Liver (tissue), 9 donors: Measurements from ENCODE around the gene HSD11B1L. TPM values are rescaled to one million over a fixed set of nuclear protein-coding genes. Genes with fewer than 3 reads are reported as not detected.

Source experiments
- DNase-seq: peaks from one replicate; pipeline ENCODE4 v3.0.0-alpha.2; 2017; ENCODE audit warnings: low spot score
- H3K27ac ChIP-seq, 2 donors: one replicate each; pipeline ENCODE4 v1.7.0; 2013; ENCODE audit warnings: inconsistent platforms in 2 of 2, low read length in 2 of 2, control low read depth in 1 of 2, low read depth in 1 of 2, mild to moderate bottlenecking in 1 of 2
- H3K27me3 ChIP-seq, 4 donors: one replicate each; pipeline versions ENCODE4 v1.6.1 to v1.7.0; 2013; ENCODE audit warnings: low read length in 3 of 4, inconsistent platforms in 1 of 4, mild to moderate bottlenecking in 1 of 4, moderate library complexity in 1 of 4; ENCODE audit not compliant: control insufficient read depth in 4 of 4, insufficient read depth in 4 of 4
- H3K36me3 ChIP-seq, 4 donors: one replicate each; pipeline versions ENCODE4 v1.6.1 to v1.7.0; 2013; ENCODE audit warnings: low read length in 3 of 4, mild to moderate bottlenecking in 3 of 4, low read depth in 1 of 4, moderate library complexity in 1 of 4; ENCODE audit not compliant: control insufficient read depth in 4 of 4, insufficient read depth in 3 of 4
- H3K4me1 ChIP-seq, 4 donors: one replicate each; pipeline versions ENCODE4 v1.6.1 to v1.7.0; 2013; ENCODE audit warnings: low read length in 3 of 4, mild to moderate bottlenecking in 3 of 4, moderate library complexity in 1 of 4; ENCODE audit not compliant: control insufficient read depth in 4 of 4, insufficient read depth in 4 of 4
- H3K4me3 ChIP-seq, 3 donors: one replicate each; pipeline versions ENCODE4 v1.6.1 to v1.7.0; 2013; ENCODE audit warnings: low read length in 3 of 3, control low read depth in 1 of 3, low read depth in 1 of 3, mild to moderate bottlenecking in 1 of 3
- H3K9ac ChIP-seq, 2 donors: one replicate each; pipeline ENCODE4 v1.7.0; 2013; ENCODE audit warnings: low read length in 2 of 2, mild to moderate bottlenecking in 2 of 2, moderate library complexity in 2 of 2, control low read depth in 1 of 2, low read depth in 1 of 2
- H3K9me3 ChIP-seq, 4 donors: one replicate each; pipeline versions ENCODE4 v1.6.1 to v1.7.0; 2013; ENCODE audit warnings: low read length in 3 of 4; ENCODE audit not compliant: control insufficient read depth in 4 of 4
- EGR1 ChIP-seq, 2 donors: IDR thresholded peaks; 2 replicates each; pipeline ENCODE4 v1.6.1; 2016 to 2018; ENCODE audit warnings: antibody characterized with exemption in 2 of 2, low read depth in 2 of 2
- FOXA1 ChIP-seq: IDR thresholded peaks from 2 replicates; pipeline ENCODE4 v1.6.1; 2016; ENCODE audit warnings: antibody characterized with exemption
- GABPA ChIP-seq, 2 donors: IDR thresholded peaks in 1 of 2; conservative IDR thresholded peaks in 1 of 2; 2 replicates each; pipeline ENCODE4 v1.6.1; 2016; ENCODE audit warnings: antibody characterized with exemption in 2 of 2, mild to moderate bottlenecking in 1 of 2, moderate library complexity in 1 of 2
- HNF4A ChIP-seq, 2 donors: conservative IDR thresholded peaks; 2 replicates each; pipeline ENCODE4 v1.6.1; 2016; ENCODE audit warnings: antibody characterized with exemption in 2 of 2, mild to moderate bottlenecking in 2 of 2
- HNF4G ChIP-seq: IDR thresholded peaks from 2 replicates; pipeline ENCODE4 v1.6.1; 2016; ENCODE audit warnings: antibody characterized with exemption
- JUND ChIP-seq, 2 donors: IDR thresholded peaks; 2 replicates each; pipeline ENCODE4 v1.6.1; 2016; ENCODE audit warnings: antibody characterized with exemption in 2 of 2
- MAX ChIP-seq: IDR thresholded peaks from 2 replicates; pipeline ENCODE4 v1.6.1; 2016; ENCODE audit warnings: antibody characterized with exemption
- NR2F2 ChIP-seq: IDR thresholded peaks from 2 replicates; pipeline ENCODE4 v1.6.1; 2016; ENCODE audit warnings: antibody characterized with exemption
- RAD21 ChIP-seq, 2 donors: IDR thresholded peaks; 2 replicates each; pipeline ENCODE4 v1.6.1; 2016; ENCODE audit warnings: antibody characterized with exemption in 2 of 2, mild to moderate bottlenecking in 2 of 2
- REST ChIP-seq: IDR thresholded peaks from 2 replicates; pipeline ENCODE4 v1.6.1; 2016; ENCODE audit warnings: antibody characterized with exemption, mild to moderate bottlenecking
- RXRA ChIP-seq, 2 donors: IDR thresholded peaks; 2 replicates each; pipeline ENCODE4 v1.6.1; 2017 to 2018; ENCODE audit warnings: antibody characterized with exemption in 2 of 2, mild to moderate bottlenecking in 1 of 2
- SP1 ChIP-seq: IDR thresholded peaks from 2 replicates; pipeline ENCODE4 v1.6.1; 2018; ENCODE audit warnings: antibody characterized with exemption, mild to moderate bottlenecking
- YY1 ChIP-seq: IDR thresholded peaks from 2 replicates; pipeline ENCODE4 v1.6.1; 2016; ENCODE audit warnings: antibody characterized with exemption, mild to moderate bottlenecking
- WGBS: extraction: QIAGEN DNeasy Blood & Tissue Kit; methylation state at CpG from one replicate; pipeline ENCODE4 v1.1.7; 2013; 5-methylcytosine and 5-hydroxymethylcytosine counted together
- polyA plus RNA-seq, 2 donors: library from polyadenylated mRNA; stranded (reverse) in 1 of 2; unstranded in 1 of 2; fragments of 200-250 nt in 1 of 2; fragments of >200 nt in 1 of 2; fragmentation: Nextera tagmentation in 1 of 2; extraction: Ambion mirVana in 1 of 2; gene quantifications; one replicate each; pipeline versions ENCODE4 v1.2.1 to v1.2.3, GENCODE V29; 2013 to 2015
- total RNA-seq, 2 donors: library from RNA; depleted of rRNA; stranded (reverse); fragments of >200 nt; gene quantifications; one replicate each; pipeline ENCODE4 v1.2.3, GENCODE V29; 2014
- TF ChIP-seq, protein P1 (sequence below): IDR thresholded peaks from 2 replicates; pipeline ENCODE4 v1.6.1; 2016; ENCODE audit warnings: antibody characterized with exemption
- TF ChIP-seq, protein P2 (sequence below): fragments of 150-350 bp; IDR thresholded peaks from 2 replicates; pipeline ENCODE4 v1.5.1; 2017; ENCODE audit warnings: improper control_type of control experiment, low read depth, low read length; ENCODE audit not compliant: missing input control
- TF ChIP-seq, protein P3 (sequence below): IDR thresholded peaks from 2 replicates; pipeline ENCODE4 v1.6.1; 2016; ENCODE audit warnings: antibody characterized with exemption
- donor health status: healthy.
- donor health status: healthy.
- donor health status: healthy.
- donor health status: healthy.
- donor health status: healthy.

HSD11B1L gene, protein sequence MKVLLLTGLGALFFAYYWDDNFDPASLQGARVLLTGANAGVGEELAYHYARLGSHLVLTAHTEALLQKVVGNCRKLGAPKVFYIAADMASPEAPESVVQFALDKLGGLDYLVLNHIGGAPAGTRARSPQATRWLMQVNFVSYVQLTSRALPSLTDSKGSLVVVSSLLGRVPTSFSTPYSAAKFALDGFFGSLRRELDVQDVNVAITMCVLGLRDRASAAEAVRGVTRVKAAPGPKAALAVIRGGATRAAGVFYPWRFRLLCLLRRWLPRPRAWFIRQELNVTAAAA
- total RNA-seq = 1 to 10 TPM; 1.3 to 1.4 TPM
- polyA plus RNA-seq = 1 to 10 TPM; 2.4 to 2.5 TPM

- peak; percentile 99 for DNase-seq
- peak within 1 kb of the TSS; percentile 72 to 96 (median 96) for H3K4me3 ChIP-seq
- 1% methylated on average over 94 of the region's 94 CpGs for WGBS
- no peaks in the 10 kb centered on the region for H3K27me3 ChIP-seq
- no peaks in the 10 kb centered on the region for H3K36me3 ChIP-seq
- peaks cover 4 to 22% (median 13%) of the 10 kb centered on the region in 4 donors for H3K4me1 ChIP-seq
- TF ChIP-seq RAD21 (IDR thresholded peaks at IDR 0.05) (peak in 1 of 2 donors; percentile 39), MAX (peak; percentile 97), REST (peak; percentile 63), SP1 (peak; percentile 84), GABPA (IDR thresholded peaks at IDR 0.05 in 1 of 2, conservative IDR thresholded peaks at IDR 0.05 in 1 of 2) (peak in 1 of 2 donors; percentile 90), EGR1 (IDR thresholded peaks at IDR 0.05; ENCODE audit: low read depth in 2 of 2) (peak in 1 of 2 donors; percentile 61), RXRA (IDR thresholded peaks at IDR 0.05) (peak; percentile 46 to 50), HNF4G (peak; percentile 30), FOXA1 (peak; percentile 65), HNF4A (conservative IDR thresholded peaks at IDR 0.05) (peak; percentile 35 to 54), NR2F2 (no peak), YY1 (peak; percentile 98), JUND (IDR thresholded peaks at IDR 0.05) (peak in 1 of 2 donors; percentile 55)
- TF ChIP-seq, protein P1, sequence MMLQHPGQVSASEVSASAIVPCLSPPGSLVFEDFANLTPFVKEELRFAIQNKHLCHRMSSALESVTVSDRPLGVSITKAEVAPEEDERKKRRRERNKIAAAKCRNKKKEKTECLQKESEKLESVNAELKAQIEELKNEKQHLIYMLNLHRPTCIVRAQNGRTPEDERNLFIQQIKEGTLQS = no peak
- TF ChIP-seq, protein P2, sequence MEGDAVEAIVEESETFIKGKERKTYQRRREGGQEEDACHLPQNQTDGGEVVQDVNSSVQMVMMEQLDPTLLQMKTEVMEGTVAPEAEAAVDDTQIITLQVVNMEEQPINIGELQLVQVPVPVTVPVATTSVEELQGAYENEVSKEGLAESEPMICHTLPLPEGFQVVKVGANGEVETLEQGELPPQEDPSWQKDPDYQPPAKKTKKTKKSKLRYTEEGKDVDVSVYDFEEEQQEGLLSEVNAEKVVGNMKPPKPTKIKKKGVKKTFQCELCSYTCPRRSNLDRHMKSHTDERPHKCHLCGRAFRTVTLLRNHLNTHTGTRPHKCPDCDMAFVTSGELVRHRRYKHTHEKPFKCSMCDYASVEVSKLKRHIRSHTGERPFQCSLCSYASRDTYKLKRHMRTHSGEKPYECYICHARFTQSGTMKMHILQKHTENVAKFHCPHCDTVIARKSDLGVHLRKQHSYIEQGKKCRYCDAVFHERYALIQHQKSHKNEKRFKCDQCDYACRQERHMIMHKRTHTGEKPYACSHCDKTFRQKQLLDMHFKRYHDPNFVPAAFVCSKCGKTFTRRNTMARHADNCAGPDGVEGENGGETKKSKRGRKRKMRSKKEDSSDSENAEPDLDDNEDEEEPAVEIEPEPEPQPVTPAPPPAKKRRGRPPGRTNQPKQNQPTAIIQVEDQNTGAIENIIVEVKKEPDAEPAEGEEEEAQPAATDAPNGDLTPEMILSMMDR = no peak
- TF ChIP-seq, protein P3, sequence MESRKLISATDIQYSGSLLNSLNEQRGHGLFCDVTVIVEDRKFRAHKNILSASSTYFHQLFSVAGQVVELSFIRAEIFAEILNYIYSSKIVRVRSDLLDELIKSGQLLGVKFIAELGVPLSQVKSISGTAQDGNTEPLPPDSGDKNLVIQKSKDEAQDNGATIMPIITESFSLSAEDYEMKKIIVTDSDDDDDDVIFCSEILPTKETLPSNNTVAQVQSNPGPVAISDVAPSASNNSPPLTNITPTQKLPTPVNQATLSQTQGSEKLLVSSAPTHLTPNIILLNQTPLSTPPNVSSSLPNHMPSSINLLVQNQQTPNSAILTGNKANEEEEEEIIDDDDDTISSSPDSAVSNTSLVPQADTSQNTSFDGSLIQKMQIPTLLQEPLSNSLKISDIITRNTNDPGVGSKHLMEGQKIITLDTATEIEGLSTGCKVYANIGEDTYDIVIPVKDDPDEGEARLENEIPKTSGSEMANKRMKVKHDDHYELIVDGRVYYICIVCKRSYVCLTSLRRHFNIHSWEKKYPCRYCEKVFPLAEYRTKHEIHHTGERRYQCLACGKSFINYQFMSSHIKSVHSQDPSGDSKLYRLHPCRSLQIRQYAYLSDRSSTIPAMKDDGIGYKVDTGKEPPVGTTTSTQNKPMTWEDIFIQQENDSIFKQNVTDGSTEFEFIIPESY = no peak
- H3K9me3 ChIP-seq = no peaks in the 10 kb centered on the region
- peak within 1 kb of the TSS; percentile 66 to 78 for H3K27ac ChIP-seq
- H3K9ac ChIP-seq = peak within 1 kb of the TSS; percentile 88 to 92
These were observed at the start of gene HSD11B1L, which contains the start of gene MICOS13 for GRCh38 chr19:5680437-5681368. Gene HSD11B1L (plus strand): TSS chr19:5681027. CDS start chr19:5684833, 3,806 bp downstream. Gene MICOS13 (minus strand): TSS chr19:5680516. CDS start chr19:5680486, 30 bp downstream.
